Measurements from ENCODE around the gene GPR156.

The GPR156 gene

GRCh38 chr3:120182613-120183511, 102.2 kb downstream of the GPR156 start:
- POLR2A ChIA-PET = interaction anchor here (0.7 kb wide), 1 partner anchor 87 kb away, joined by 5 read pairs; no protein-coding TSS in a partner anchor

GRCh38 chr3:120181632-120182031, 103.4 kb downstream of the GPR156 start:
- H3K4me1 ChIP-seq (ENCODE audit: control insufficient read depth, insufficient read depth, low read length) = no peaks in the 10 kb centered on the region
- no peak overlapping the region for H3K27ac ChIP-seq (ENCODE audit: extremely low read depth, low read depth, low read length)
- POLR2A ChIA-PET = no interaction called here
- no peak overlapping the region for H3K4me3 ChIP-seq (ENCODE audit: low read depth, low read length)
- H3K9me3 ChIP-seq (ENCODE audit: control insufficient read depth, insufficient read depth, low read depth, low read length) = no peaks in the 10 kb centered on the region
- CTCF ChIA-PET = interaction anchor here (0.5 to 1.0 kb wide), 4 partner anchors 141 to 1630 kb away, joined by 3 to 6 read pairs (median 4); no protein-coding TSS in a partner anchor
- no peaks in the 10 kb centered on the region for H3K36me3 ChIP-seq (ENCODE audit: control insufficient read depth in 2 of 2, insufficient read depth in 1 of 2, low read length in 2 of 2)
- TF ChIP-seq BCL11B (tag by site-specific recombination; IDR thresholded peaks at IDR 0.05; ENCODE audit: low read depth) (no peak), SP2 (tag by site-specific recombination; IDR thresholded peaks at IDR 0.05) (no peak), KLF17 (tag by site-specific recombination; IDR thresholded peaks at IDR 0.05) (no peak), ZNF214 (tag by site-specific recombination; IDR thresholded peaks at IDR 0.05; ENCODE audit: borderline replicate concordance) (no peak), ZNF140 (tag by site-specific recombination; IDR thresholded peaks at IDR 0.05) (no peak), ZNF202 (tag by site-specific recombination; IDR thresholded peaks at IDR 0.05; ENCODE audit: borderline replicate concordance) (no peak), ZNF175 (tag by site-specific recombination; IDR thresholded peaks at IDR 0.05) (no peak), ZNF404 (tag by site-specific recombination; IDR thresholded peaks at IDR 0.05) (no peak), ZNF146 (tag by site-specific recombination; IDR thresholded peaks at IDR 0.05) (no peak), ZNF423 (tag by site-specific recombination; IDR thresholded peaks at IDR 0.05) (no peak), RBAK (tag by site-specific recombination; IDR thresholded peaks at IDR 0.05) (no peak), ZNF704 (tag by site-specific recombination; IDR thresholded peaks at IDR 0.05) (no peak), ZSCAN5A (tag by site-specific recombination; IDR thresholded peaks at IDR 0.05) (no peak)

More at GRCh38 chr3:120182613-120183511, 102.2 kb downstream of the GPR156 start:
- Histone ChIP-seq H3K36me3 (ENCODE audit: control insufficient read depth in 2 of 2, insufficient read depth in 1 of 2, low read length in 2 of 2) (no peaks in the 10 kb centered on the region), H3K4me1 (ENCODE audit: control insufficient read depth, insufficient read depth, low read length) (no peaks in the 10 kb centered on the region), H3K27ac (ENCODE audit: extremely low read depth, low read depth, low read length) (no peak overlapping the region), H3K4me3 (ENCODE audit: low read depth, low read length) (no peak overlapping the region), H3K9me3 (ENCODE audit: control insufficient read depth, insufficient read depth, low read depth, low read length) (no peaks in the 10 kb centered on the region)
- TF ChIP-seq PATZ1 (tag by site-specific recombination; IDR thresholded peaks at IDR 0.05) (no peak), ZNF654 (tag by site-specific recombination; IDR thresholded peaks at IDR 0.05; ENCODE audit: low read depth) (peak; percentile 15)
- CTCF ChIA-PET = interaction anchor here (0.5 to 1.5 kb wide), 9 partner anchors 13 to 397 kb away, joined by 3 to 6 read pairs (median 3); no protein-coding TSS in a partner anchor
